ENCODE measurements around the gene TTLL10.
"Not testable (repeated sequence)": the region's sequence is repeated elsewhere in the genome, so short reads cannot be mapped to it uniquely, and the experiment has no call there.

Gene TTLL10

GRCh38 chr1:1141244-1141910 lies 32.3 kb upstream of the TTLL10 start:
- no peak for DNase-seq

DNA sequence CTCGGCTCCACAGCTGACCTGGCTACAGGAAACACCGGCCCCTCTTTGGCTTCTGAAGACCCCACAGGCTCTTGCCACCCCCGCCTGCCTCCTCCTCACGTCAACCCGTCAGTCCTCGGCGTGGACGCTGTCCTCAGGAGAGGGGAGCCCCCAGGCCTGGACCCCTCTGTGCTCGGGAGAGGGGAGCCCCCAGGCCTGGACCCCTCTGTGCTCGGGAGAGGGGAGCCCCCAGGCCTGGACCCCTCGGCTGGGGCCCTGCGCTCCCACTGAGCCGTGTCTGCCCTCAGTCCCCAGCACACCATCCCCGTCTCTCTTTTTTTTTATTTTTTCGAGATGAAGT lies 31.8 kb upstream of the TTLL10 start:
- no peak for DNase-seq

DNA sequence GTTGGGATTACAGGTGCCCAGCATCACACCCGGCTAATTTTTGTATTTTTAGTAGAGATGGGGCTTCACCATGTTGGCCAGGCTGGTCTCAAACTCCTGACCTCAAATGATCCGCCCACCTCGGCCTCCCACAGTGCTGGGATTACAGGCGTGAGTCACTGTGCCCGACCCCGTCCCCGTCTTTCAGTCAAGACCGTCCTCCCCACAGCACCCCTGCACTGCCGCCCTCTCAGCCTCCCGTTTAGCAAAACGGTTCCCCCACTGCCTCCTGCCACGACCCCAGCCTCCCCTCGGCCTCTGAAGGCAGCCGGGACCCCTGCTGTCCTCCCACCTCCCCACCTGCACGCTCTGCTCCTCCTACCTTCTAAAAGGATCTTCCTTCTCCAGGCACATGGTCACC lies 31.3 kb upstream of the TTLL10 start:
- not testable (repeated sequence) for DNase-seq

- no peak for DNase-seq
Observed at GRCh38 chr1:1142844-1143243, 30.8 kb upstream of the TTLL10 start.

- no peak for DNase-seq
Observed at GRCh38 chr1:1143636-1144035, 30.0 kb upstream of the TTLL10 start.

DNA sequence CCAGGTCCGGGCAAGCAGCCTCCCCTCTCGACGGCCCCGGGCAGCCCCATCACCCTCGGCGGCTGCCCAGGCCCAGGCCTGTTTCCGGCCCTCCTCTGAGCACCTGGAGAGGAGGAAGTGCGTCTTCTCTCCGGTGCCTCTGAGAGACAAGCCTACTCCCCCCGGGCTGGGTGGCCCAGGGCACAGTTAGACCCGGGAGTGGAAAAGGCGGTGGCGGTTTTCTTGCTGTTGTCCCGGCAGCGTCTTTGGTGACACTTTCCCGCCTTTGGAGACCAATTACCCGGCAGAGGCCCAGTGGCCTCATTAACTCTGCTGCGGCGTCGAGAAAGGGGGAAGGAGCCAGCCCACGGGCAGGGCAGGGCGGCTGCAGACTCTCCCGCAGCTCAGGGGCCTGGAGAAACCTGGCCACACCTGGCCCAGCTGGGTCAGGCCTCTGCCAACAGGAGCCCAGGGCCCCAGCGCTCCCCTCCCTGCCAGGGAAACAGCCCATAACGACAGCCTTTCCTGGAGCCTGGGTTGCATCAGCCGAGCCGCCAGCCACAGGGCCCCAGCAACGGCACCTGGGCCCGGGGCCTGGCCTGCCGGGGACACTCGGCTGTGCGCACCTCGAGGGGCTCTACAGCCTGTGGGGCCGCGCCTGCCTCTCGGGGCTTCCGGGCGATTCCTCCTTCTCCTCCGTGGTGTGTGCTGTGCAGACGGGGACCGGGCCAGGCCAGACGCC lies 29.4 kb upstream of the TTLL10 start:
- no peak for DNase-seq

GRCh38 chr1:1144843-1145546 lies 28.7 kb upstream of the TTLL10 start:
- no peak for DNase-seq

- DNase-seq: no peak
Observed at GRCh38 chr1:1145547-1145914, 28.1 kb upstream of the TTLL10 start.

DNA sequence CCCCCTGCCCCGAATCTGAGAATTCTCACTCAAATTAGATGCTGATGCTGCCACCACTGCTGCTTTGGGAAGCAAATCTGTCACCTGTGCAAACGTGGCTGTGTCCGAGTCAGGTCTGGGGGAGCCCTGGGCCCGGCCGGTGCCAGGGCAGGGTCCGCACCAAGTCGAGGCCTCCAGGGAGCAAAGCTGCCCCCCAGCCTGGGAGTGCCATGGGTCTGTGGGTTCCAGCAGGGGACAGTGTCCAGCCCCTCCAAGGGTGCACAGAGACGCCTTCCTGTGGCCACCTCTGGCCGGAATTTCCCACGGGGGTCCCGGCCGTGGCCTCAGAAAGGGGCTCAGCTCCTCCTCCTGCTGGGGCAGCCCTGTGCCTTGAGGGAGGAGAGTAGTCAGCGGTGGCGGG lies 27.7 kb upstream of the TTLL10 start:
- no peak for DNase-seq

DNA sequence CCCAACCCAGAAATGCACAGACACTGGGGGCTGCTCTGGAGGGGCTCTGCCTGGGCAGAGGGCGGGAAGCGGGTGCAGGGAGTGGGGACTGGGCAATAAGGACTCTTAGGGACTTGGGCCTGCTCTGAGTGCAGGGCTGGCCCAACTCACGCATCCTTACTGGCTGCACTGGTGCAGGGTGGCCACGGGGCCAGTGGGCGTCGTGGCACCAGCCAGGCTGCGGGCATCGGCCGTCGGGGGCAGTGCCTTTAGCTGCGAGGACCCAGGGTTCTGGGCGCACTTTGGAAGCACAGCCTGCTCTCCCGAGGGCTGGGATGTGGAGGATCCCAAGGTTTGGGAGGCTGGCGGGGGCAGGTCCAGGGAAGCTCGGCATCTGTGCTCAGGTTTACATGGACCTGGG lies 27.1 kb upstream of the TTLL10 start:
- DNase-seq: no peak

GRCh38 chr1:1148061-1148460 lies 25.6 kb upstream of the TTLL10 start:
- no peak for DNase-seq

GRCh38 chr1:1148569-1148968 lies 25.1 kb upstream of the TTLL10 start:
- DNase-seq: no peak

- no peak for DNase-seq
Observed at GRCh38 chr1:1149416-1149815, 24.3 kb upstream of the TTLL10 start.

DNA sequence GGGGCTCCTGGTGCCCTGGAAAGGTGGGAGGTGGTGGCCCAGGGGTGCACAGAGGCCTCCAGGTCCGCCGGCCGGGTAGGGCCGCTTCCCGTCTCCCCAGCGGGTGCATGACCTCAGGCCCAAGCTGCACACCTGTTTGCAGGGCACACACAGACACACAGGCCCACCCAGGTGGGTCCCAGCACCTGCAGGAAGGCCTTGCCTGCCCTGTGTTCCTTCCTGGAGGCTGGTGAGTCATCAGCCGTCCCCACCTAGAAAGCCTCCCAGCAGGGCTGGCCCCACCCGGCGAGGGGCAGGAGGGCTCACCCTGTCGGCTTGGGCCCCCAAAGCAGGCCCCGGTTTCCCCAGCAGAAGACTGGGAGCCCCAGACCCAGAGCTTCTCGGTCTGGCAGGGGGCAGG lies 23.6 kb upstream of the TTLL10 start:
- no peak for DNase-seq

DNA sequence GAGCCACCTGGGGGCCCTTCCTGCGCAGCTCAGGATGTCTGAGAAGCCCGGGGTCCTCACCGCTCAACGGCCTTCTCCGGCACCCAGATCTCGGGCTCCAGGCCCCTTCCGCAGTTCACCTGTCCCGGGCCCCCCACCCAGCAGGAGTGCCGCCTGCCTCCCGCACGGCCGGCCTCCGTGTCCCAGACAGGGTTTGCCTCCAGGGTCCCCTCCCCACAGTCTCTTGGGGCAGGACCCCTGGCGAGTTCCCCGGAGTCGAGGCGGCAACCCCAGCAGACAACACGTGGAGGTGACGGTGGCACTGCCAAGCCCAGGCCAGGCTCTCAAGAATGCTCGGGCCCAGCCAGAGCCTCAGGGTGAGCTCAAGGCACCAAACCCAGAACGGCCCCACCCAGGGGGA lies 22.4 kb upstream of the TTLL10 start:
- no peak for DNase-seq

DNA sequence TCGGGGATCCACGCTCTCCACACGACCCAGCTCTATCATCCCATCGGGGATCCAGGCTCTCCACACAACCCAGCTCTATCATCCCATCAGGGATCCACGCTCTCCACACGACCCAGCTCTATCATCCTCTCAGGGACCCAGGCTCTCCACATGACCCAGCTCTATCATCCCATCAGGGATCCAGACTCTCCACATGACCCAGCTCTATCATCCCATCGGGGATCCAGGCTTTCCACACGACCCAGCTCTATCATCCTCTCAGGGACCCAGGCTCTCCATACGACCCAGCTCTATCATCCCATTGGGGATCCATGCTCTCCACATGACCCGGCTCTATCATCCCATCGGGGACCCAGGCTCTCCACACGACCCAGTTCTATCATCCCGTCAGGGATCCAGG lies 21.2 kb upstream of the TTLL10 start:
- DNase-seq: not testable (repeated sequence)

GRCh38 chr1:1153215-1153614 lies 20.5 kb upstream of the TTLL10 start:
- not testable (repeated sequence) for DNase-seq

GRCh38 chr1:1153874-1154273 lies 19.8 kb upstream of the TTLL10 start:
- DNase-seq: no peak

- DNase-seq: no peak
Observed at GRCh38 chr1:1155258-1155657, 18.4 kb upstream of the TTLL10 start.

- DNase-seq: no peak
Observed at GRCh38 chr1:1156140-1157032, 17.3 kb upstream of the TTLL10 start.

GRCh38 chr1:1157033-1157365 lies 16.7 kb upstream of the TTLL10 start:
- no peak for DNase-seq

DNA sequence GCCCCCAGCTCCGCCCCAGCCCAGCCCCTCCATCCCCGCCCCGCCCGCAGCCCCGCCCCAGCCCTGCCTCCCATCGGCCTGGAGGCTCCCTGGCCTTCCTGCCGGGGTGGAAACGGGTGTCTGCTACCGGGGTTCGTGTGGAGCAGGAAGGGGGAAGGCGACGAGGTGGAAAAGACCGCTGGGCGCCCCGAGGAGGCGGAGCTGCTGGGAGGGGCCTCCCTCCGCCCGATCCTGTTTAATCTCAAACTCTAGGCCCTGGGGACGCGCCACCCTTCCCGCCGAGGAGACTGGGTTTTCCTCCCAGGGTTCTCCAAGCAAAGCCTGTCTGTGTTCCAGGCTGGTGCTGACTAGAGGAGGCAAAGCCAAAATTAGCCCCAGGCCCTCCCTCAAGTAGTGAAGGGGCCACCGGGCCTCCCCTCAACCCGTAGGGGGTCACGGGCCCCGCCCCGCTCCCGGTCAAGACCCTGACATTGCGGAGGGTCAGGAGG lies 16.2 kb upstream of the TTLL10 start:
- DNase-seq: peak; percentile 68
